GM23338 (cell line): ENCODE measurements around the gene SCN3A. TPM values are rescaled to one million over a fixed set of nuclear protein-coding genes. Genes with fewer than 3 reads are reported as not detected.

Experiments
- ATAC-seq: fragments of 200-7000 bp; cut with Tn5 transposase; 3 replicates; pipeline ENCODE4 v1.9.1; 2020
- DNase-seq: peaks from one replicate; pipeline ENCODE4 v3.0.0-alpha.2; 2015; ENCODE audit warnings: low spot score
- H2AFZ ChIP-seq: fragments of 200-600 bp; sonication (generic); 2 replicates; pipeline ENCODE4 v1.8.0; 2016; ENCODE audit warnings: antibody characterized with exemption, mild to moderate bottlenecking, moderate library complexity
- H3F3A ChIP-seq: fragments of 200-600 bp; sonication (generic); replicated peaks from 2 replicates; pipeline ENCODE4 v1.8.0; 2017; ENCODE audit warnings: antibody characterized with exemption, mixed run types, low read depth
- H3K27ac ChIP-seq: fragments of 200-600 bp; sonication (generic); 2 replicates; pipeline ENCODE4 v1.6.1; 2016; ENCODE audit warnings: low read depth
- H3K27me3 ChIP-seq: fragments of 200-600 bp; sonication (generic); 2 replicates; pipeline ENCODE4 v1.8.0; 2016; ENCODE audit warnings: mild to moderate bottlenecking, mixed run types, moderate library complexity; ENCODE audit not compliant: insufficient read depth
- H3K36me3 ChIP-seq: fragments of 200-600 bp; sonication (generic); 2 replicates; pipeline ENCODE4 v1.8.0; 2016; ENCODE audit warnings: mild to moderate bottlenecking; ENCODE audit not compliant: insufficient read depth
- H3K4me1 ChIP-seq: fragments of 200-600 bp; sonication (generic); 2 replicates; pipeline ENCODE4 v1.8.0; 2016; ENCODE audit warnings: mild to moderate bottlenecking, moderate library complexity; ENCODE audit not compliant: insufficient read depth
- H3K4me2 ChIP-seq: fragments of 200-600 bp; sonication (generic); 2 replicates; pipeline ENCODE4 v1.7.1; 2017; ENCODE audit warnings: mixed run types
- H3K4me3 ChIP-seq: fragments of 200-600 bp; sonication (generic); 2 replicates; pipeline ENCODE4 v1.6.1; 2016; ENCODE audit warnings: mixed run types
- H3K79me2 ChIP-seq: fragments of 200-600 bp; sonication (generic); replicated peaks from 2 replicates; pipeline ENCODE4 v1.8.0; 2017; ENCODE audit warnings: mild to moderate bottlenecking; ENCODE audit not compliant: insufficient read depth
- H3K9me2 ChIP-seq: fragments of 200-600 bp; sonication (generic); 2 replicates; pipeline ENCODE4 v1.8.0; 2017; ENCODE audit not compliant: insufficient read depth
- H4K20me1 ChIP-seq: fragments of 200-600 bp; sonication (generic); replicated peaks from 2 replicates; pipeline ENCODE4 v1.8.0; 2017; ENCODE audit warnings: mild to moderate bottlenecking; ENCODE audit not compliant: insufficient read depth
- H3K27ac Mint-ChIP-seq: 2 replicates; pipeline ENCODE4 v1.8.0; 2020; ENCODE audit warnings: inconsistent platforms, mild to moderate bottlenecking, moderate library complexity, mixed read lengths
- H3K27me3 Mint-ChIP-seq: 3 replicates; pipeline ENCODE4 v1.8.0; 2022; ENCODE audit warnings: low read depth, mild to moderate bottlenecking, moderate library complexity, mixed read lengths, inconsistent platforms; ENCODE audit not compliant: insufficient read depth, poor library complexity
- H3K36me3 Mint-ChIP-seq: 3 replicates; pipeline ENCODE4 v1.8.0; 2021; ENCODE audit warnings: low read depth, mild to moderate bottlenecking, inconsistent platforms, moderate library complexity, mixed read lengths
- H3K4me1 Mint-ChIP-seq: 3 replicates; pipeline ENCODE4 v1.8.0; 2020; ENCODE audit warnings: mild to moderate bottlenecking, inconsistent platforms, mixed read lengths
- H3K4me3 Mint-ChIP-seq: 3 replicates; pipeline ENCODE4 v1.8.0; 2021; ENCODE audit warnings: moderate library complexity, mild to moderate bottlenecking, inconsistent platforms, mixed read lengths
- H3K9me3 Mint-ChIP-seq: 3 replicates; pipeline ENCODE4 v1.8.0; 2020; ENCODE audit warnings: moderate library complexity, mild to moderate bottlenecking, inconsistent platforms, mixed read lengths
- ETS1 ChIP-seq: IDR thresholded peaks from 2 replicates; pipeline ENCODE4 v1.6.1; 2016; ENCODE audit warnings: antibody characterized with exemption
- EZH2 ChIP-seq: fragments of 200-600 bp; sonication (generic); IDR thresholded peaks from one replicate; pipeline ENCODE4 v1.8.0; 2017; ENCODE audit warnings: antibody characterized with exemption, mild to moderate bottlenecking, low read depth; ENCODE audit not compliant: unreplicated experiment
- EZH2phosphoT487 ChIP-seq: fragments of 200-600 bp; sonication (generic); IDR thresholded peaks from one replicate; pipeline ENCODE4 v1.8.1; 2018; ENCODE audit warnings: antibody characterized with exemption; ENCODE audit not compliant: unreplicated experiment
- JUNB ChIP-seq: IDR thresholded peaks from one replicate; pipeline ENCODE4 v1.6.1; 2016; ENCODE audit warnings: antibody characterized with exemption; ENCODE audit not compliant: unreplicated experiment
- NANOG ChIP-seq: IDR thresholded peaks from 2 replicates; pipeline ENCODE4 v1.6.1; 2016; ENCODE audit warnings: antibody characterized with exemption, borderline replicate concordance
- POLR2AphosphoS5 ChIP-seq: IDR thresholded peaks from 2 replicates; pipeline ENCODE4 v1.6.1; 2016; ENCODE audit warnings: antibody characterized with exemption, low read depth
- STAT1 ChIP-seq: IDR thresholded peaks from one replicate; pipeline ENCODE4 v1.6.1; 2016; ENCODE audit warnings: antibody characterized with exemption; ENCODE audit not compliant: unreplicated experiment
- ZNF114 ChIP-seq: fragments of 250-450 bp; sonication (Bioruptor Pico); IDR thresholded peaks from 2 replicates; pipeline ENCODE4 v1.5.0; 2020; ENCODE audit warnings: mild to moderate bottlenecking, moderate library complexity
- ZNF331 ChIP-seq: fragments of 250-450 bp; sonication (Bioruptor Pico); IDR thresholded peaks from 2 replicates; pipeline ENCODE4 v1.5.0; 2020; ENCODE audit warnings: low read depth, mild to moderate bottlenecking, moderate library complexity
- ZNF462 ChIP-seq: fragments of 250-450 bp; sonication (Bioruptor Pico); IDR thresholded peaks from 2 replicates; pipeline ENCODE4 v1.5.0; 2020; ENCODE audit warnings: mild to moderate bottlenecking, moderate library complexity
- polyA plus RNA-seq: library from polyadenylated mRNA; unstranded; fragments of >200 nt; fragmentation: Nextera tagmentation; extraction: Ambion mirVana; gene quantifications from 2 replicates; pipeline ENCODE4 v1.2.1, GENCODE V29; 2016
- total RNA-seq: library from RNA; depleted of rRNA; stranded (reverse); fragments of >200 nt; shearing (Covaris generic); gene quantifications from 2 replicates; pipeline ENCODE4 v1.2.3, GENCODE V29; 2014
- TF ChIP-seq, protein P1 (sequence below), 2 experiments: fragments of 200-600 bp in 1 of 2; sonication (generic) in 1 of 2; conservative IDR thresholded peaks; 2 replicates each; pipeline versions ENCODE4 v1.5.1 to v1.6.1; 2016 to 2017; ENCODE audit warnings: antibody characterized with exemption in 2 of 2, low read depth in 2 of 2, mild to moderate bottlenecking in 2 of 2, moderate library complexity in 1 of 2

Gene SCN3A
- total and polyA plus RNA-seq, 2 experiments from 2014 or later: 0.66 TPM; not detected in 1

DNA sequence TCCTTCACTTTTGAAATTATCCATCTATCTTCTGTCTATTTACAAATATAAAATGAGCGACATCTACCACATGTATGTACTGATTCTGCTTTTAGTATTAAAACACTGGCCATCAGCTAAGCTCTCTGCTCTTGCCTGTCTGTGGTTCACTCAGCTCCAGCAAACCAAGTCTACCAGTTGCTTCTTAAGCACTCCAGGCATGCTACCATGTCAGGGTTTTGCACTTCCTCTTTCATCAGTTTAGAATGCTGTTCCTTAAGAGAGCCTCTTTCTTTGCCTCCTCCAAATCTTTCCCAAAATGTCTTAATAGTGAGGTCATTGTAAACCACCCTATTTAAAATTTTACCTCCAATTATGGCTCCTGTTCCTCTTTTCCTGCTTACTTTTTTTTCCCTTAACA is 59.5 kb downstream of the SCN3A start (continued):
- no peak for TF ChIP-seq ETS1
- TF ChIP-seq, protein P1, sequence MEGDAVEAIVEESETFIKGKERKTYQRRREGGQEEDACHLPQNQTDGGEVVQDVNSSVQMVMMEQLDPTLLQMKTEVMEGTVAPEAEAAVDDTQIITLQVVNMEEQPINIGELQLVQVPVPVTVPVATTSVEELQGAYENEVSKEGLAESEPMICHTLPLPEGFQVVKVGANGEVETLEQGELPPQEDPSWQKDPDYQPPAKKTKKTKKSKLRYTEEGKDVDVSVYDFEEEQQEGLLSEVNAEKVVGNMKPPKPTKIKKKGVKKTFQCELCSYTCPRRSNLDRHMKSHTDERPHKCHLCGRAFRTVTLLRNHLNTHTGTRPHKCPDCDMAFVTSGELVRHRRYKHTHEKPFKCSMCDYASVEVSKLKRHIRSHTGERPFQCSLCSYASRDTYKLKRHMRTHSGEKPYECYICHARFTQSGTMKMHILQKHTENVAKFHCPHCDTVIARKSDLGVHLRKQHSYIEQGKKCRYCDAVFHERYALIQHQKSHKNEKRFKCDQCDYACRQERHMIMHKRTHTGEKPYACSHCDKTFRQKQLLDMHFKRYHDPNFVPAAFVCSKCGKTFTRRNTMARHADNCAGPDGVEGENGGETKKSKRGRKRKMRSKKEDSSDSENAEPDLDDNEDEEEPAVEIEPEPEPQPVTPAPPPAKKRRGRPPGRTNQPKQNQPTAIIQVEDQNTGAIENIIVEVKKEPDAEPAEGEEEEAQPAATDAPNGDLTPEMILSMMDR (conservative IDR thresholded peaks at IDR 0.05; ENCODE audit: low read depth in 2 of 2): no peak
- no peak for TF ChIP-seq STAT1
- no peak for TF ChIP-seq EZH2
- TF ChIP-seq EZH2phosphoT487: no peak
- TF ChIP-seq ZNF331: no peak
- no peak for TF ChIP-seq JUNB

DNA sequence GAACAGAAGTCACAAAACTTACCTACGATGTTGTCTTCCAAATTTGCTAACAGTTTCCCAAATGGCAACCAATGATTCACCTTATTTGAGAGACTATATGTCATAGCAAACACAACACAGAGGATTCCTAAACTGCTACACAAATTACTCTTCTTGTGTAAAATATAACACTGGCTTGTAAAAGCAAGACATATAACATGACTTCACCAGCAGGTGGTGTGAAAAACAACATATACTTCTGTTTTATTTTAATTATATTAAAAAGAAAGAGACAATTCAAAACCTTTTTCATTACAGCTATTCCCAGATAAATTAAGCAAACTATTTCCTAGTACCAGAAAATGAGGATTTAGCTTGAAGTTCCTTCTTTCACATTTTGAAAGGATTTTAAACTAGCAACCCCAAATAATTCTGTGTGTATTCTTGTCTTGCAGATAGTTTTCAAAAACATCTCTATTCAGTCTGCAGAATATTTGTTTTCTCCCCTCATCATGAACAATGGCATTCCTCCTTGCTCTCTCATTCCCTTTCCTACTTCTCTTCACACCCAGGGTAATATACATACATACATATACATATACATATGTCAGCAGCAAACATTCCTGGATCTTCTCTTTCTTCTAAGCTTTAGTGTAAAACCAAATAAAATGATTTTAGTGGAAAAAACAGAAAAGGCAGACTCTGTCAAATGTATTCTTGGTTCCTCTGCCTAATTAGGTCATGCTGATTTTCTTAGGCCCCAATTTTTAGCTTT is 62.1 kb downstream of the SCN3A start:
- Histone ChIP-seq H3K36me3 (no peaks in the 10 kb centered on the region), H4K20me1 (no peaks in the 10 kb centered on the region), H3K27ac (no peak overlapping the region), H3K4me2 (no peak overlapping the region), H3K9me2 (no peaks in the 10 kb centered on the region; the same call in 1 of the 2 replicates), H3K79me2 (no peaks in the 10 kb centered on the region), H3K4me1 (peaks cover 4% of the 10 kb centered on the region; the same call in 1 of the 2 replicates), H3F3A (no peaks in the 10 kb centered on the region), H3K27me3 (no peaks in the 10 kb centered on the region), H3K4me3 (no peak overlapping the region), H2AFZ (no peak overlapping the region)
- H3K27ac Mint-ChIP-seq: peak overlapping the region; percentile 34
- H3K4me3 Mint-ChIP-seq: no peak overlapping the region
- no peaks in the 10 kb centered on the region for H3K9me3 Mint-ChIP-seq
- ATAC-seq: no peak
- peak; percentile 16 for DNase-seq
- no peaks in the 10 kb centered on the region for H3K27me3 Mint-ChIP-seq
- H3K4me1 Mint-ChIP-seq: peaks cover 12% of the 10 kb centered on the region
- no peaks in the 10 kb centered on the region for H3K36me3 Mint-ChIP-seq
- TF ChIP-seq JUNB (no peak), ZNF462 (CRISPR knock-in tag) (no peak), STAT1 (no peak), ETS1 (no peak), NANOG (no peak), ZNF114 (no peak), POLR2AphosphoS5 (no peak)
- TF ChIP-seq, protein P1 (conservative IDR thresholded peaks at IDR 0.05; ENCODE audit: low read depth in 2 of 2): no peak; a peak in 2 of 4 replicates
